Activated CD4-positive, alpha-beta T cell treated with anti-CD3 and anti-CD28 coated beads, Interleukin-2, amount 10 ng/mL, durations not matched to agents 7 days and 5 days (primary cell): ENCODE data around the gene SYT11. TPM values are rescaled to one million over a fixed set of nuclear protein-coding genes. Genes with fewer than 3 reads are reported as not detected.

Source experiments
- CTCF ChIA-PET: fragments of 350-600 bp; sonication (Branson Sonifier 250); formaldehyde crosslinking; loops from one replicate; lab custom pipeline; 2021; ENCODE audit warnings: antibody characterized with exemption; lab: Charles Lee
- POLR2A ChIA-PET: fragments of 350-600 bp; sonication (Branson Sonifier 250); formaldehyde crosslinking; loops from one replicate; lab custom pipeline; 2021; ENCODE audit warnings: antibody characterized with exemption; lab: Charles Lee
- DNase-seq: peaks from one replicate; pipeline ENCODE4 v3.0.0-alpha.2; 2020
- H3K27ac Mint-ChIP-seq: one replicate; pipeline ENCODE4 v1.8.0; 2021; ENCODE audit warnings: mild to moderate bottlenecking, moderate library complexity, mixed read lengths
- H3K27me3 Mint-ChIP-seq: one replicate; pipeline ENCODE4 v1.8.0; 2021; ENCODE audit warnings: mixed read lengths
- H3K36me3 Mint-ChIP-seq: one replicate; pipeline ENCODE4 v1.8.0; 2021; ENCODE audit warnings: low read depth, mixed read lengths
- H3K4me1 Mint-ChIP-seq: one replicate; pipeline ENCODE4 v1.8.0; 2021; ENCODE audit warnings: mixed read lengths
- H3K4me3 Mint-ChIP-seq: one replicate; pipeline ENCODE4 v1.8.0; 2021; ENCODE audit warnings: mild to moderate bottlenecking, moderate library complexity, mixed read lengths
- H3K9me3 Mint-ChIP-seq: one replicate; pipeline ENCODE4 v1.8.0; 2021; ENCODE audit warnings: mixed read lengths
- total RNA-seq, 2 experiments: library from RNA; stranded (reverse); gene quantifications; one replicate each; pipeline ENCODE4 v1.2.3, GENCODE V29; 2021

Gene SYT11
- total RNA-seq, 2 experiments from 2014 or later: 14.2 to 15.5 TPM

DNA sequence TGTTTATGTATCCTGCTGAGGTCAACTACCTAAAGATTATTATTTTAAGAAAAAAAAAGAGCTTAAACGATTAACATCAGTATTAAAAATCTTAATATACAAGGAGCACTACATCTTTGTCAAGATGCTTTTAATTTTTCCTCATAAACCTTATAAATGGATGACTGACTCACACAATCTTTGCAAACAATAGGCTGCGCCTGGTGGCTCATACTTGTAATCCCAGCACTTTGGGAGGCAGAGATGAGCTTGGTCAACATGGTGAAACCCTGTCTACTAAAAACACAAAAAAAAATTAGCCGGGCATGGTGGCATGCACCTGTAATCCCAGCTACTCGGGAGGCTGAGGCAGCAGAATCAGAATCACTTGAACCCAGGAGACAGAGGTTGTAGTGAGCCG lies 73.1 kb downstream of the SYT11 start:
- POLR2A ChIA-PET: interaction anchor here (0.5 kb wide), 1 partner anchor 8 kb away, joined by 4 read pairs; no protein-coding TSS in a partner anchor
- H3K27me3 Mint-ChIP-seq: no peaks in the 10 kb centered on the region
- no peaks in the 10 kb centered on the region for H3K9me3 Mint-ChIP-seq
- peak overlapping the region; percentile 19 for H3K27ac Mint-ChIP-seq
- peaks cover 43% of the 10 kb centered on the region for H3K4me1 Mint-ChIP-seq
- no peak overlapping the region for H3K4me3 Mint-ChIP-seq
- no peak for DNase-seq
- H3K36me3 Mint-ChIP-seq: peaks cover 33% of the 10 kb centered on the region
- CTCF ChIA-PET: interaction anchor here (0.7 to 2.8 kb wide), 5 partner anchors 10 to 134 kb away, joined by 3 to 18 read pairs (median 7); no protein-coding TSS in a partner anchor

DNA sequence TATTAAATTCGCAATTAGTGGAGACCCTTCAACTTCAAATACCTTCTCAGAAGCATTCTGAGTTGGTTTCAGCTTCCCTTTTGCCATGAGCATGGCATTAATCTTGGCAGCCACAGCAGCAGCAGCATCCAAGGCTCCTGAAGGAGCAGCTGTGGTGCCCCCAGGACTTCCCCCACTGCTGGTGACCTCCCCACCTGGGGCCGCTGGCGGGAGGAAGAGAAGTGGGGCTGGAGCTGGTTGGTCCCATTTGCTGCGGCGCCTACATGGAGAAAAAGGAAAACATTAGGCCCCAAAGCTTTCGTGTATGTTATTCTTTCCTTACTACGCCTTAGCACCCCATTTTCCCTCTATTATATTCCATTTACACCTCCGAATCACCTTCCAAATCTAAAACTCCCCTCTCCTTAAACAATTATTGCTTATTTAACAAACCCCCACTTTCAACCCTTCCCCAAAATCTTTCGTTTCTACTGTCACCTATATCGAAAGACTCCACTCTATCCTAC lies 74.3 kb downstream of the SYT11 start:
- DNase-seq: no peak
- CTCF ChIA-PET: interaction anchor here (0.6 to 2.8 kb wide), 9 partner anchors 11 to 163 kb away, joined by 3 to 18 read pairs (median 7); partner anchors contain the start of gene ARHGEF2
- Mint-ChIP-seq H3K27me3 (no peaks in the 10 kb centered on the region), H3K36me3 (peaks cover 28% of the 10 kb centered on the region), H3K4me1 (peaks cover 48% of the 10 kb centered on the region), H3K9me3 (no peaks in the 10 kb centered on the region), H3K4me3 (no peak overlapping the region), H3K27ac (no peak overlapping the region)
- POLR2A ChIA-PET: interaction anchor here (0.6 to 1.4 kb wide), 2 partner anchors 34 to 75 kb away, joined by 3 read pairs; no protein-coding TSS in a partner anchor

DNA sequence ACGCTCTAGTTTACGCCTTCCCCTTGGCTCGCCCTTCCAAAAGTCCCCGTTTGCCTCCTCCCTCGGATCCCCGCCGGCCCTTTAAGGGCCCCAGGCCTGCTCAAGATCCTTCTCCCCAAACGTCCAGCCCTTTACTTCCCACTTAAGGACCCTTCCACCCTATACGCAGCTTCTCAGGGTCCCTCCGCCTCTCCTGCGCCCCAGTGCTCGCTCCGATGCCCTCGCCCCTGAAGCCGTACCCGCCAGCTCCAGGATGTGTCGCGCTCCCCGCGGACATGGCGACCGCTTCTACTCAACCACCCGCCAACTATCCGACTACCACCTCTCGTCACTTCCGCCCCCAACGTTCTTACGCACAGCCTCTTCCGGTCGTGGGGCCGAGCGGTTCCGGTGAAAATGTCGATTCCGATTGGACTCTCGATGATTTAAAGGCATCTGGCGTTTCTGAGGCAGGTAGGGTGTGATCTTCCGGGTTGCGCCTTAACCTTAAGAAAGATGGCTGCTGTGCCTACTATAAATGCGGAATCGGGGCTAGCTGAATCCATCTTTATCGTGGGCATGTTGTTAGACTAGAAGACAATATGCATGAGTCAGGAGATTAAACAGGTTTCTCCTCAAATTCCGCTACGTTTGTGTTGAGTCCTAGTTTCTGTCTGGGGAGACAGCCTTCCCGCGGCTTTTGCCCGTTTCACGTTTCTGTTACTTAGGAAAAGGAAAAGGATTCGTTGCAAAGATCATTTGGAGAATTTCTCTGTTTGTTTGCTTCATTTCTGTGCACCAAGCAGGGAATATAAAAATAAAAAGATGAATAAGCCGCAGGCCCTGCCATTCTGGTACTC lies 74.9 kb downstream of the SYT11 start, which contains the start of gene KHDC4:
Gene KHDC4, minus strand, starts transcription at position 317 of the 839 bp plus-strand sequence. Its CDS starts 40 bp downstream, at position 277.
- Mint-ChIP-seq H3K4me3 (no peak within 1 kb of the TSS), H3K36me3 (peaks cover 24% of the 10 kb centered on the region), H3K9me3 (no peaks in the 10 kb centered on the region), H3K4me1 (peaks cover 45% of the 10 kb centered on the region), H3K27ac (no peak within 1 kb of the TSS), H3K27me3 (no peaks in the 10 kb centered on the region)
- POLR2A ChIA-PET: interaction anchor here (0.6 to 1.4 kb wide), 3 partner anchors 29 to 55 kb away, joined by 3 to 7 read pairs (median 4); no protein-coding TSS in a partner anchor
- CTCF ChIA-PET: interaction anchor here (0.6 to 2.8 kb wide), 15 partner anchors 8 to 162 kb away, joined by 3 to 18 read pairs (median 5); partner anchors contain the start of gene ARHGEF2
- DNase-seq: peak; percentile 98

Other genes with a start within 250 kb of the SYT11 start
- 10 to 100 TPM; 61.5 to 64.5 TPM for gene MSTO1, start 249.3 kb upstream of the SYT11 start, total RNA-seq
- gene YY1AP1, start 170.8 kb upstream of the SYT11 start, total RNA-seq: 10 to 100 TPM; 68.9 to 81.9 TPM
- gene DAP3, start 170.5 kb upstream of the SYT11 start, total RNA-seq: 100 to 1,000 TPM; 123 to 129 TPM
- 10 to 100 TPM; 72.3 to 77.0 TPM for gene GON4L, start 2.4 kb upstream of the SYT11 start, total RNA-seq
- 10 to 100 TPM; 24.0 to 28.4 TPM for gene RIT1, start 51.8 kb downstream of the SYT11 start, total RNA-seq
- gene KHDC4, start 74.8 kb downstream of the SYT11 start, total RNA-seq: 10 to 100 TPM; 66.3 to 67.3 TPM
- not detected for gene RXFP4, start 82.1 kb downstream of the SYT11 start, total RNA-seq
- 100 to 1,000 TPM; 157 to 191 TPM for gene ARHGEF2, start 119.0 kb downstream of the SYT11 start, total RNA-seq
- 100 to 1,000 TPM; 235 to 273 TPM for gene SSR2, start 161.4 kb downstream of the SYT11 start, total RNA-seq
- gene UBQLN4, start 194.2 kb downstream of the SYT11 start, total RNA-seq: 10 to 100 TPM; 30.8 to 34.0 TPM
- 10 to 100 TPM; 41.3 to 61.0 TPM for gene LAMTOR2, start 195.2 kb downstream of the SYT11 start, total RNA-seq
- under 1 TPM in 1 of 2 experiments, not detected in 1; 0.50 TPM for gene RAB25, start 201.6 kb downstream of the SYT11 start, total RNA-seq
- under 1 TPM; 0.02 to 0.05 TPM for gene MEX3A, start 222.9 kb downstream of the SYT11 start, total RNA-seq